ENCODE data around the gene CYP8B1. TPM values are rescaled to one million over a fixed set of nuclear protein-coding genes. Genes with fewer than 3 reads are reported as not detected.

The CYP8B1 gene
- total and polyA plus RNA-seq, 3 experiments from 2014 or later: not detected

DNA sequence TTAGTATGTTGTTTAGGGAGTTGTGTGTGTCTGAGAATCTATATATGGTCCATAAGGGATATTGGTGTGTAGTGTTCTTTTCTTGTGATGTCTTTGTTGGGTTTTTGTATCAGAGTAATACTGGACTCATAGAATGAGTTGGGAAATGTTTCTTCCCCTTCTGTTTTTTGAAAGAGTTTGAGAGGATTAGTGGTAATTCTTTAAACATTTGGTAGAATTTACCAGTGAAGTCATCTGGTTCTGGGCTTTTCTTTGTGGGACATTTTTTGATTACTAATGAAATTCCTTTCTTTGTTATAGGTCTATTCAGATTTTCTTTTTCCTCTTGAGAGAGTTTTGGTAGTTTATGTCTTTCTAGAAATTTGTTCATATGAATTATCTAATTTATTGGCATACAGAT, 49.5 kb downstream of the CYP8B1 start:
- no peak overlapping the region for H3K27ac ChIP-seq (ENCODE audit: low read depth, low read length)
- Mint-ChIP-seq H3K27me3 (peaks cover 16 to 50% of the 10 kb centered on the region in 2 donors), H3K36me3 (peaks cover 0 to 8% (median 2%) of the 10 kb centered on the region in 3 donors), H3K27ac (no peak overlapping the region), H3K4me1 (peaks cover 0 to under 1% (median 0%) of the 10 kb centered on the region in 3 donors), H3K9me3 (no peaks in the 10 kb centered on the region), H3K4me3 (no peak overlapping the region)
- H3K36me3 ChIP-seq (ENCODE audit: insufficient read depth, low read length): no peaks in the 10 kb centered on the region
- H3K4me1 ChIP-seq (ENCODE audit: insufficient read depth, low read length): no peaks in the 10 kb centered on the region
- no peak overlapping the region for H3K4me3 ChIP-seq (ENCODE audit: low read length)
- ChIA-PET CTCF (no interaction called here), POLR2A (no interaction called here)
- DNase-seq: no peak
- peaks cover 4% of the 10 kb centered on the region for H3K27me3 ChIP-seq (ENCODE audit: insufficient read depth, low read length, poor library complexity, severe bottlenecking)
- no peaks in the 10 kb centered on the region for H3K9me3 ChIP-seq (ENCODE audit: low read length)

DNA sequence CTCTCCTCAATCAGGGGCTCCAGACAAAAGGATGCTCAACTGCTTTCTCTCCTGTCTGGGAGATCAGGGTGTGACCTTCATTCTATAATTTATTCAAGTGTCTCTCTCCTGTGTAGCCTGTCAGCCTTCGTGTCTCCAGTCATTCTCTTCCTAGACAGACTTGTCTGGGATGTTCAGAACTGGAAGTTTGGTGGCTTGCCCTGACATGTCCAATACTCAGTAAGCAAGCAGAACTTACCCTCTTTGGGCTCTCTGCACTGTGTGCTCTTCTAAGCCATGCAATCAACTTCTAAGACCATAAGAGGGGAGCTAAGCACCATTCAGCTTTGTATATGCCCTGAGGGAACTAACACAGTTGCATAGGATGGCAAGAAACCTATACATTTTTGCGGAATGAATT, 52.3 kb downstream of the CYP8B1 start:
- H3K4me3 ChIP-seq (ENCODE audit: low read length): no peak overlapping the region
- ChIA-PET CTCF (no interaction called here), POLR2A (interaction anchor here (0.7 kb wide), 1 partner anchor 846 kb away, joined by 14 read pairs; no protein-coding TSS in a partner anchor)
- no peak overlapping the region for H3K27ac Mint-ChIP-seq
- no peaks in the 10 kb centered on the region for H3K36me3 ChIP-seq (ENCODE audit: insufficient read depth, low read length)
- H3K27me3 Mint-ChIP-seq: peaks cover 18 to 48% of the 10 kb centered on the region in 2 donors
- no peak overlapping the region for H3K27ac ChIP-seq (ENCODE audit: low read depth, low read length)
- peaks cover 4% of the 10 kb centered on the region for H3K27me3 ChIP-seq (ENCODE audit: insufficient read depth, low read length, poor library complexity, severe bottlenecking)
- no peak overlapping the region for H3K4me3 Mint-ChIP-seq
- no peaks in the 10 kb centered on the region for H3K4me1 ChIP-seq (ENCODE audit: insufficient read depth, low read length)
- no peaks in the 10 kb centered on the region for H3K4me1 Mint-ChIP-seq
- peaks cover 0 to 8% (median 2%) of the 10 kb centered on the region in 3 donors for H3K36me3 Mint-ChIP-seq
- DNase-seq: no peak
- H3K9me3 ChIP-seq (ENCODE audit: low read length): no peaks in the 10 kb centered on the region
- no peaks in the 10 kb centered on the region for H3K9me3 Mint-ChIP-seq

DNA sequence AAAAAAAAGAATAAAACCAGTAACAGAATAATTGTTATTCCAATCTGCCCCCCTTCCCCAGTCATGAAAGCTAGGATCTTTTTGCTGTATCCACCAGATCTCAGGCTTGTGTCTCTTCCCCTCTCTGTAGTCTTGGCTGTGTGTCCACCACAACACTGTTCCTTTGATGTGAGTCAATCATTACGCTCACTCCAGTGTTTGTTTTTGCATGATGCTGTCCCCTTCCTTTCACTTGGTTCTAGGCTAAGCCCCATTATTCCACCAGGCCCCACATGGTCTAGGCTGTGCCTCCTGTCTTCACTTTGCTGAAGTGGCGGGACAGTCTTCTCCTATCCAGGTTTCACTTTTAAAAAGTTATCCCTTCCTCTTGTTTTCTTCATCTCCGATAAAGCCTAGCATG, 52.9 kb downstream of the CYP8B1 start:
- peaks cover 18 to 45% of the 10 kb centered on the region in 2 donors for H3K27me3 Mint-ChIP-seq
- H3K4me1 Mint-ChIP-seq: no peaks in the 10 kb centered on the region
- H3K27ac ChIP-seq (ENCODE audit: low read depth, low read length): no peak overlapping the region
- peaks cover 0 to 8% (median 2%) of the 10 kb centered on the region in 3 donors for H3K36me3 Mint-ChIP-seq
- CTCF ChIA-PET: interaction anchor here (0.7 kb wide), 1 partner anchor 8 kb away, joined by 3 read pairs; no protein-coding TSS in a partner anchor
- H3K4me3 ChIP-seq (ENCODE audit: low read length): no peak overlapping the region
- no peak overlapping the region for H3K27ac Mint-ChIP-seq
- POLR2A ChIA-PET: interaction anchor here (0.7 kb wide), 1 partner anchor 847 kb away, joined by 14 read pairs; no protein-coding TSS in a partner anchor
- H3K4me1 ChIP-seq (ENCODE audit: insufficient read depth, low read length): no peaks in the 10 kb centered on the region
- H3K9me3 ChIP-seq (ENCODE audit: low read length): no peaks in the 10 kb centered on the region
- H3K9me3 Mint-ChIP-seq: no peaks in the 10 kb centered on the region
- DNase-seq: no peak
- peaks cover 4% of the 10 kb centered on the region for H3K27me3 ChIP-seq (ENCODE audit: insufficient read depth, low read length, poor library complexity, severe bottlenecking)
- H3K36me3 ChIP-seq (ENCODE audit: insufficient read depth, low read length): no peaks in the 10 kb centered on the region
- H3K4me3 Mint-ChIP-seq: no peak overlapping the region

Other genes starting within 250 kb of the CYP8B1 start
- gene ZBTB47, start 222.2 kb downstream of the CYP8B1 start, total RNA-seq: under 1 TPM; 0.48 to 0.60 TPM
- not detected for gene ZBTB47, start 222.2 kb downstream of the CYP8B1 start, polyA plus RNA-seq
- gene KLHL40, start 190.3 kb downstream of the CYP8B1 start, total RNA-seq: not detected
- gene KLHL40, start 190.3 kb downstream of the CYP8B1 start, polyA plus RNA-seq: not detected
- gene HHATL, start 173.1 kb downstream of the CYP8B1 start, total RNA-seq: not detected
- gene HHATL, start 173.1 kb downstream of the CYP8B1 start, polyA plus RNA-seq: not detected
- gene CCDC13, start 102.6 kb downstream of the CYP8B1 start, total RNA-seq: under 1 TPM; 0.42 to 0.44 TPM
- 0.33 TPM for gene CCDC13, start 102.6 kb downstream of the CYP8B1 start, polyA plus RNA-seq
- gene HIGD1A, start 71.4 kb downstream of the CYP8B1 start, total RNA-seq: 10 to 100 TPM; 89.3 to 93.2 TPM
- 101 TPM for gene HIGD1A, start 71.4 kb downstream of the CYP8B1 start, polyA plus RNA-seq
- gene ACKR2, start 66.4 kb downstream of the CYP8B1 start, total RNA-seq: under 1 TPM; 0.20 to 0.92 TPM
- not detected for gene ACKR2, start 66.4 kb downstream of the CYP8B1 start, polyA plus RNA-seq
- gene ZNF662, start 30.3 kb upstream of the CYP8B1 start, total RNA-seq: 1 to 10 TPM; 1.1 to 1.5 TPM
- not detected for gene ZNF662, start 30.3 kb upstream of the CYP8B1 start, polyA plus RNA-seq
- not detected for gene GASK1A, start 103.4 kb upstream of the CYP8B1 start, total RNA-seq
- gene GASK1A, start 103.4 kb upstream of the CYP8B1 start, polyA plus RNA-seq: not detected
- gene POMGNT2, start 230.2 kb upstream of the CYP8B1 start, total RNA-seq: 10 to 100 TPM in 1 of 2 experiments, 1 to 10 TPM in 1; 9.7 to 11.0 TPM
- gene POMGNT2, start 230.2 kb upstream of the CYP8B1 start, polyA plus RNA-seq: 10.0 TPM